AG10803 (cell line): ENCODE data around the gene KRTAP10-2.

ENCODE experiments used
- DNase-seq: peaks from one replicate; pipeline ENCODE4 v3.0.0; 2010; ENCODE audit warnings: low read depth
- H3K4me3 ChIP-seq: 2 replicates; pipeline ENCODE4 v1.5.1; 2011; ENCODE audit warnings: mild to moderate bottlenecking, low read length, control low read depth
- TF ChIP-seq, protein P1 (sequence below): conservative IDR thresholded peaks from 2 replicates; pipeline ENCODE4 v1.5.1; 2011; ENCODE audit warnings: mild to moderate bottlenecking, low read length, control low read depth, inconsistent platforms

The KRTAP10-2 gene

DNA sequence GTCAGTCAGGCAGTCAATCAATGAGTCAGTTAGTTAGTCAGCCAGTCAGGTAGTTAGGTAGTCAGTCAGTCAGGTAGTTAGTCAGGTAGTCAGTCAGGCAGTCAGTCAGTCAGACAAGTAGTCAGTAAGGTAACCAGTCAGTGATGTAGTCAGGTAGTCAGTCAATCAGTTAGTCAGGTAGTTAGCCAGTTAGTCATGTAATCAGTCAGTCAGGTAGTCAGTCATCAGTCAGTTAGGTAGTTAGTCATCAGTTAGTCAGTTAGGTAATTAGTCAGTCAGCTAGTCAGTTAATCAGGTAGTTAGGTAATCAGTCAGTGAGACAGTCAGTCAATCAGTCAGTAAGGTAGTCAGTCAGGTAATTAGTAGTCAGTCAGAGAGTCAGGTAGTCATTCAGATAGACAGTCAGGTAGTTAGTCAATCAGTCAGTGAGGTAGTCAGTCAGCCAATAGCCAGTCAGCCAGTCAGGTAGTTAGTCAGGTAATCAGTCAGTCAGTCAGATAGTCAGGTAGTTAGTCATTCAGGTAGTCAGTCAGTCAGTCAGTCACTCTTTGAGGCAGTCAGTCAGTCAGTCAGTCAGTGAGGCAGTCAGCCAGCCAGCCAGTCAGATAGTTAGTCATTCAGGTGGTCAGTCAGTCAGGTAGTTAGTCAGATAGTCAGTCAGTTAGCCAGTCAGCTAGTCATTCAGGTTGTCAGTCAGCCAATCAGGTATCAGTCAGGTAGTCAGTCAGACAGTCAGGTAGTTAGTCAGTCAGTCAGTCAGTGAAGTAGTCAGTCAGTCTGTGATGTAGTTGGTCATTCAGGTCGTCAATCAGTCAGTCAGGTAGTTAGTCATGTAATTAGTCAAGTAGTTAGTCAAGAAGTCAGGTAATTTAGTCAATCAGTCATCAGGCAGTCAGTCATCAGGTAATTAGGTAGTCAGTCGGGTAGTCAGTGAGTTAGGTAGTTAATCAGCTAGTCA lies 26.6 kb downstream of the KRTAP10-2 start:
- TF ChIP-seq, protein P1, sequence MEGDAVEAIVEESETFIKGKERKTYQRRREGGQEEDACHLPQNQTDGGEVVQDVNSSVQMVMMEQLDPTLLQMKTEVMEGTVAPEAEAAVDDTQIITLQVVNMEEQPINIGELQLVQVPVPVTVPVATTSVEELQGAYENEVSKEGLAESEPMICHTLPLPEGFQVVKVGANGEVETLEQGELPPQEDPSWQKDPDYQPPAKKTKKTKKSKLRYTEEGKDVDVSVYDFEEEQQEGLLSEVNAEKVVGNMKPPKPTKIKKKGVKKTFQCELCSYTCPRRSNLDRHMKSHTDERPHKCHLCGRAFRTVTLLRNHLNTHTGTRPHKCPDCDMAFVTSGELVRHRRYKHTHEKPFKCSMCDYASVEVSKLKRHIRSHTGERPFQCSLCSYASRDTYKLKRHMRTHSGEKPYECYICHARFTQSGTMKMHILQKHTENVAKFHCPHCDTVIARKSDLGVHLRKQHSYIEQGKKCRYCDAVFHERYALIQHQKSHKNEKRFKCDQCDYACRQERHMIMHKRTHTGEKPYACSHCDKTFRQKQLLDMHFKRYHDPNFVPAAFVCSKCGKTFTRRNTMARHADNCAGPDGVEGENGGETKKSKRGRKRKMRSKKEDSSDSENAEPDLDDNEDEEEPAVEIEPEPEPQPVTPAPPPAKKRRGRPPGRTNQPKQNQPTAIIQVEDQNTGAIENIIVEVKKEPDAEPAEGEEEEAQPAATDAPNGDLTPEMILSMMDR = no peak
- DNase-seq = no peak
- no peak overlapping the region for H3K4me3 ChIP-seq

DNA sequence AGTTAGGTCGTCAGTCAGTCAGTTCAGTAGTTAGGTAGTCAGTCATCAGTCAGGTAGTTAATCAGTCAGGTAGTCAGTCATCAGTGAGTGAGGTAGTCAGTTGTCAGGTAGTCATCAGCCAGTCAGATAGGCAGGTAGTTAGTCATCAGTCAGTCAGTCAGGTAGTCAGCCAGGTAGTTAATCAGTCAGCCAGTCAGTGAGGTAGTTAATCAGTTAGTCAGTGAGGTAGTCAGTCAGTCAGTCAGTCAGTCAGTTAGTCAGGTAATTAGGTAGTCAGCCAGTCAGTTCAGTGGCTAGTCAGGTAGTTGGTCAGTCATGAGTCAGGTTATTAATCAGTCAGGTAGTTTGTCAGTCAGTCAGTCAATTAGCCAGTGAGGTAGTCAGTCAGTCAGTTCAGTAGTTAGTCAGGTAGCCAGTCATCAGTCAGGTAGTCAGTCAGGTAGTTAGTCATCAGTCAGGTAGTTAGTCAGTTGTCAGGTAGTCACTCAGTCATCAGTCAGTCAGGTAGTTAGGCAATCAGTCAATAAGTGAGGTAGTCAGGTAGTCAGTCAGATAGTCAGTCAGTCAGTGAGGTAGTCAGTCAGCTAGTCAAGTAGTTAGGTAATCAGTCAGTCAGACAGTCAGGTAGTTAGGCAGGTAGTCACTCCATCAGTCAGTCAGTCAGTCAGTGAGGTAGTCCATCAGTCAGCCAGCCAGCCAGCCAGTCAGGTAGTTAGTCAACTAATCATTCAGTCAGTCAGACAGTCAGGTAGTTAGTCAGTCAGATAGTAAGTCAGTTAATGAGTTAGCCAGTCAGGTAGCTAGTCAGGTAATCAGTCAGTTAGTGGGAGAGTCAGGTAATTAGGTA lies 27.5 kb downstream of the KRTAP10-2 start:
- no peak for DNase-seq
- TF ChIP-seq, protein P1 = no peak
- H3K4me3 ChIP-seq = no peak overlapping the region

DNA sequence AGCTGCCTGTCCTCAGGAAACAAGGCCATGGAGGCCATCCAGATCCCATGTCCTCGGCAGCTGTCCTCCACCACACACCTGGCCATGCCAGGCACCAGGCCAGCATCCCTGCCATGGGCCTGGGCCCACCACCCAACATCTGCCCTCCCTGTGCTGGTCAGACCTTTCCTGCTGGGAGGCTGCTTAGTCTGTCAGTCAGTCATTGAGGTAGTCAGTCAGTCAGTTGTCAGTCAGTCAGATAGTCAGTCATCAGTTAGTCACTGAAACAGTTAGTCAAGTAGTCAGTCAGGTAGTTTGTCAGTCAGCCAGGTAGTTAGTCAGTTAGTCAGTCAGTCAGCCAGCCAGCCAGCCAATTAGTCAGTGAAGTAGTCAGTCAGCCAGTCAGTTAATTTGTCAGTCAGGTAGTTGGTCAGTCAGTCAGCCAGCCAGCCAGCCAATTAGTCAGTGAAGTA lies 28.5 kb downstream of the KRTAP10-2 start:
- H3K4me3 ChIP-seq = no peak overlapping the region
- TF ChIP-seq, protein P1 = no peak
- DNase-seq = no peak

DNA sequence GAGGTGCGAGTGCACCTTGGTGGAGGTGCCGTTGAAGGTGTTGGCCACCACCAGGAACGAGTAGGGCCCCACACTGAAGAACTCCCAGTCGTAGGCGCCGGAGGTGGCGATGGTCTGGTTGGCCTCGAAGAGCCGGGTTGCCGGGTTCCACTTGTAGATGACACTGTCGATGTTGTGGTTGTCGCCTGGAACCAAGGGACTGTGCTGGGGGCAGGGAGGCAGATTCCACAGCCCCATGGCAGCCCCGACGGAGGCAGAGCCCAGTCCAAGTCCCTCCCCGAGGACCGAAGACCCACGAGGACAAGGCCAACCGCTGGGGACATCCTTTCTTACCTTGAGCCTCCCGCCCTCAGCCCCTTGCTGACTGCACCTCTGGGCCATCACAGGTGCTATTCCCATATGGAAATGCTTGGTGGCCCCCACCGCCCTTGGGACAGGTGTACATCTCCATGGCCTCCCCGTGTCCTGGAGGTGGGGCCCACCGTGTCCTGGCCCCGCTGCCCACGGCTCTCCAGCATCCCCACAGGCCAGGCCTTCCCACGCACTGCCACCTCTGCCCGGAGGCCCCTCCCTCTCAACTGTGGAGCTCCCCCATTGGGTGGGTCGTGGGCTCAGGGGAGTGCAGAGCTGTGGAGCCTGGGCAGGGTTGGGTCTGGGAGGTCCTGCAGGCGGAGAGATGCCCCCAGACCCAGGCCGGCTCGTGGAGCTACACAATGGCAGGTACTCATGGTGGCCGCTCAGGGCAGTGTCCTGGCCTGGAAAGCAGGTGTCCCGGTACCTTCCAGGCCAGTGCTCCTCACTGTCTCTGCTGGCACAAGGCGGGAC lies 29.2 kb downstream of the KRTAP10-2 start:
- no peak for DNase-seq
- TF ChIP-seq, protein P1 = no peak
- no peak overlapping the region for H3K4me3 ChIP-seq

DNA sequence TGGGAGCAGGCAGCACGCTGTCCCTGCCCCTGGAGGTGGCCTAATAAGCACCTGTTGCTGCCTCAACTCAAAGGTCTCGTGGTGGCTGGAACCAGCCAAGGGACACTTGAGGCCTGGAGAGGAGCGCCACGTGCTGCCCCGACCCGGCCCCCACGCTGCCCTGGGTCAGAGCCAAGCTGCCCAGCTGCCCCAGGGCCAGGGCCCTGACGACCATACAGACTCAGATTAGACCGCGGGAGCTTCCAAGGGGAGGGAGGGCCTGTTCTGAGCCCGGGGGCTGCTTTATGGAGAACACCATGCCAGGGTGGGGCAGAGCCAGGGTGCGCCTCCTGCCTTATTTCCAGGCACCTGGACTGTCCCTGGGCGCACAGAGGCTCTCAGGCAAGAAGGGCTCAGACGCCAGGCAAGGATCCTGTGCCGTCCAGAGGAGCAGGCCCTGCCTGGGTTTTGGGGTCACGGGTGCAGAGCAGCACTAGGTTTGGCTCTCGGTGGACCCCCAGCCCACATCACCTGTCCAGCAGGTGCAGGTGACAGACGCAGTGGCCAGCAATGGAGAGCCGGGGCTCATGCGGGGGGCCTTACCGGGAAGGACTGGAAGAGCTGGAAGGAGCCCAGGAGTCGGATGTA lies 29.9 kb downstream of the KRTAP10-2 start:
- DNase-seq = no peak

More for the DNA sequence above, 29.9 kb downstream of the KRTAP10-2 start:
- TF ChIP-seq, protein P1 = no peak
- no peak overlapping the region for H3K4me3 ChIP-seq
